GM12872 (cell line): ENCODE results near the gene HDAC10.
A peak's percentile ranks its signal among the peaks of the same experiment; 100 is the strongest.

Experiments
- TF ChIP-seq, protein P1 (sequence below): IDR thresholded peaks from 3 replicates; pipeline ENCODE4 v1.5.1; 2011; ENCODE audit warnings: low read depth, mild to moderate bottlenecking, low read length, moderate library complexity; ENCODE audit not compliant: insufficient read depth

Gene HDAC10

DNA sequence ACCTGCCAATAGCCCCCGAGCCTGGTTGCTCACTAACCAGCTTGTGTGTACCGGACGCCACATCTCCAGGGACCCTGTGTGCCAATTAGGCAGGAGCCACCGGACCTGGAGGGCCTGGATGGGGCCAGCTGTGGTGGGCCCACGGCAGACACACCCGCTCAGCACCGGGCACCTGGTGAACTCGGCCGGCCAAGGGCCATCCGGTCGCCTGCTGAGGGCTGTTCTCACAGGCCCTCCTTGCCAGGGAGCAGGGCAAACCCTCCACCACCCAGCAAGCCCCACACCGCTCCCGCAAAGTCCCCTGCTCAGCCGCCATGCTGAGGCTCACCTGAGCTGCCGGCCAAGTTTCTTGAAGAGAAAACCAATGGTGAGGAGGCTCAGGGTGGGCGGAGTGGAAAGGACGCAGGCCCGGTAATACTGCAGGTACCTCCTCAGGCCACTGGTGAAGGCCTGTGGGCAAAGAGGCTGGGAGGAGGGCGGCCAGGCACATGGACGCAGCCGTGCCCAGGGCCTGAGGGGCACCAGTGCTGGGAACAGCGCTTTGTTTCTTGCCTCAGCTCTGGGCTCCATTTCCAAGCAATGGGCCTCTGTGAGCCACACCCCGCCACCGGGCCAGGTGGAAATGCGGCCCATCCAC lies 23.4 kb downstream of the HDAC10 start:
- TF ChIP-seq, protein P1, sequence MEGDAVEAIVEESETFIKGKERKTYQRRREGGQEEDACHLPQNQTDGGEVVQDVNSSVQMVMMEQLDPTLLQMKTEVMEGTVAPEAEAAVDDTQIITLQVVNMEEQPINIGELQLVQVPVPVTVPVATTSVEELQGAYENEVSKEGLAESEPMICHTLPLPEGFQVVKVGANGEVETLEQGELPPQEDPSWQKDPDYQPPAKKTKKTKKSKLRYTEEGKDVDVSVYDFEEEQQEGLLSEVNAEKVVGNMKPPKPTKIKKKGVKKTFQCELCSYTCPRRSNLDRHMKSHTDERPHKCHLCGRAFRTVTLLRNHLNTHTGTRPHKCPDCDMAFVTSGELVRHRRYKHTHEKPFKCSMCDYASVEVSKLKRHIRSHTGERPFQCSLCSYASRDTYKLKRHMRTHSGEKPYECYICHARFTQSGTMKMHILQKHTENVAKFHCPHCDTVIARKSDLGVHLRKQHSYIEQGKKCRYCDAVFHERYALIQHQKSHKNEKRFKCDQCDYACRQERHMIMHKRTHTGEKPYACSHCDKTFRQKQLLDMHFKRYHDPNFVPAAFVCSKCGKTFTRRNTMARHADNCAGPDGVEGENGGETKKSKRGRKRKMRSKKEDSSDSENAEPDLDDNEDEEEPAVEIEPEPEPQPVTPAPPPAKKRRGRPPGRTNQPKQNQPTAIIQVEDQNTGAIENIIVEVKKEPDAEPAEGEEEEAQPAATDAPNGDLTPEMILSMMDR = no peak

DNA sequence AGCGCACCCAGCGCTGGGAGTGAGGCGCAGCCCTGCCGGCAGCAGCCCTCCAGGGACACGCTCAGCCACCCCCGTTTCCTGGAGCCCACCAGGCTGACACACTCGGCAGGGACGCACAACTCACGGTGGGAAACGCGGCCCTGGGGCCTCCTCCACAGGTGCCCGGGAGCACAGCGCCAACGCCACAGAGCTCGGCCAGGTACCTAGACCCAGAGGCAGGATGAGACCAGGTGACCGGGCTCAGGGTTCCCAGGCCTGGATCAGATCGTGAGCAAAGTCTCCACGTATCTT lies 24.2 kb downstream of the HDAC10 start:
- TF ChIP-seq, protein P1 = no peak

DNA sequence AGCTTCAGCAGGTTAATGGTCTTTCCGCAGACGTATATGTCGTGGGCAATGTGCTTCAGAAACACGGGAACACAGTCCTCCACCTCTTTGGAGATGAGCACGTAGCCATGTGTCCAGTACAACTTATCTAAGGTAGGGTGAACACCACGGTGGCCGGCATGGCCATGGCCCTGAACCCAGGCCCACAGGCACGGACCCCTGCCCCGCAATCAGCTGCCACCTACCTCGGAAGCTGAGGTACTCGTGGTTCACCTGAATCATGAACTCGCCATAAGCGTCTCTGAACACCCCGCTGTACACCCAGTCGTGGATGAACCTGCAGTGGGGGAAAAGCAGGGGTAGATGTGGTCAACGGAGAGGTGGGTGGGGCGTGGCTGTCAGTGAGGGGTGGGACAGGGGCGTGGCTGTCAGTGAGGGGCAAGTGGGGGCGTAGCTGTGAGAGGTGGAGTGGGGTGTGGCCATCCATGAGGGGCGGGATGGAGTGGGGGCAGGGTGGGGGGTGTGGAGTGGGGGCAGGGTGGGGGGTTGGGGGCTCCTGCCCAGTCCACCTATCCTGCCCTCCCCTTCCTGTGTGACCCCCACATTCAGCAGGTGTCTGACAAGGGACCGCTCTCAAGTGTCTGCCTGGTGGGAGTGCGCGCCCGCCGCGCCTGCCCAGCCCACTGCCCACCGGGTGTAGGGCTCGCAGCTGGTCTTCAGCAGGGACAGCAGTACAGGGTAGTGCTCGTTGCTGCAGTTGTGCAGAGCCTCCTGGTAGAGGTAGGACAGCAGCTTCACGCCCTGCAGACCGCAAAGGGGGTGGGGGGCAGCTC lies 24.8 kb downstream of the HDAC10 start:
- TF ChIP-seq, protein P1 = no peak

DNA sequence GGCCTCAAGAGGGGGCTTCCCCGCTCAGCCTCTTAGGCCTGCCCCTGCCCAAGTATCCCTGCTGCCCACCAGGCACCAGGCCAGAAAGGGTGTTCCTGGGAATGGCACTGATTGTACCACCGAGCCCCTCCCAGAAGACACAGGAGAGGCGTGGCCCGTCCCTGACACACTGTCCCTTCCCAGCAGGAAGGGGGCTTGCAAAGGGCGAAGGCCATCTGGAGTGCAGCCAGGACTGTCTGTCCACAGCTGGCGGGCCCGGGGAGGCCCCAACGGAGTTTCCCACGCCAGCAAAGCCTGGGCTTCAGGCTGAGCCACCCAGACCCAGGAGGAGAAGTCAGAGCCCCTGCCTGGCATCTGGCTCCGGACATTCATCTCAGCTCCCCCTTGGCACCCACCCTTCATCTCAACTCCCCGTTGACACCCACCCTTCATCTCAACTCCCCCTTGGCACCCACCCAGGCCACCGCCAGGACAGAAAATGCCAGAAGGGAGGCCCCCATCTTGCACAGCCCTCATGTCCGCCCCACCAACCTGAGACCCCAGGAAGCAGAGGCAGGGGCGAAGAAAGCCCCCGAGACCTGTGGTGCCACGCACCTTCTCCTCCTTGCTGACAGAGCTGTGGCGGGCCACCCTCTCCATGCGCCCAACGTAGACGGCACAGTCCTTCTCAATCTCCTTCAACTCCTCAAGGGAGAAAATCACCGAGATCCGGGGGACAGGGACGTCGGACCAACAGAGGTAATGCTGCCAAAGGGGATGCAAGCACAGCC lies 25.7 kb downstream of the HDAC10 start:
- TF ChIP-seq, protein P1 = no peak

DNA sequence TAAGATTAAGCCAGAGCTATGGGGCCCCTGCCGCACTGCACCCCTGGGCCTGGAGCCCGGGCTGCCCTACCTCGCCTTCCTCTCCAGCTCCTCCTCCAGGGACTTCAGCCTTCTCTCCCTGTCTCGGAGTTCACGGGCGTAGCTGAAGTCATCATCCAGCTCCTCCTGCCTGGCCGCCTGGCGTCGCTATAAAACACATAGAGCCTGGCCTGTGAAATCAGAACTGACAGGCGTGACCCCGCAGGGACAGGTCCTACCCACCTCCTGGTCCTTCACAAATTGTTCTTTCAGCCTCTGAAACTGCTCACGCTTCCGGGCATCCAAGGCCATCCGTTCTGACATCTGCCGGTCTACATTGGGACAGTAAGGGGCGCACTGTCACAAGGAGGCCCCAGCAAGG lies 27.0 kb downstream of the HDAC10 start:
- TF ChIP-seq, protein P1 = no peak

DNA sequence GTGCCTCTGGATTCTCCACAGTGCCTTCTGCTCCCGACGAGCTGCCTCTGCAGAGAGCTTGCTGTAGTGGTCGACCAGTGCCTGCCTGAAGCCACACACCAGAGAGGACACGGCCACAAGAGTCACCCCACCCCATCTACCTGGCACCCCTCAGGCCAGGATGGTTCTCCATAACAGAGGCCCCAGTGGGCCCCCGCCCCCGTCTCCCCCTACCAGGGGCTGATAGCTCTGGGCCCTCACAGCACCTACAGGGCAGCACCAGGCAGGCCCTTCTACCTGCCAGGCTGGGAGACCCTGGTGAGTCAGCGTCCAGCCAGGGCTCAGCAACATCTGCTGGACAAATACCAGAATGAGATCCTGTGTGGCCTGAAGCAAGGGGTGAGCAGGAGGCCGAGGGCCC lies 28.6 kb downstream of the HDAC10 start:
- TF ChIP-seq, protein P1 = no peak

DNA sequence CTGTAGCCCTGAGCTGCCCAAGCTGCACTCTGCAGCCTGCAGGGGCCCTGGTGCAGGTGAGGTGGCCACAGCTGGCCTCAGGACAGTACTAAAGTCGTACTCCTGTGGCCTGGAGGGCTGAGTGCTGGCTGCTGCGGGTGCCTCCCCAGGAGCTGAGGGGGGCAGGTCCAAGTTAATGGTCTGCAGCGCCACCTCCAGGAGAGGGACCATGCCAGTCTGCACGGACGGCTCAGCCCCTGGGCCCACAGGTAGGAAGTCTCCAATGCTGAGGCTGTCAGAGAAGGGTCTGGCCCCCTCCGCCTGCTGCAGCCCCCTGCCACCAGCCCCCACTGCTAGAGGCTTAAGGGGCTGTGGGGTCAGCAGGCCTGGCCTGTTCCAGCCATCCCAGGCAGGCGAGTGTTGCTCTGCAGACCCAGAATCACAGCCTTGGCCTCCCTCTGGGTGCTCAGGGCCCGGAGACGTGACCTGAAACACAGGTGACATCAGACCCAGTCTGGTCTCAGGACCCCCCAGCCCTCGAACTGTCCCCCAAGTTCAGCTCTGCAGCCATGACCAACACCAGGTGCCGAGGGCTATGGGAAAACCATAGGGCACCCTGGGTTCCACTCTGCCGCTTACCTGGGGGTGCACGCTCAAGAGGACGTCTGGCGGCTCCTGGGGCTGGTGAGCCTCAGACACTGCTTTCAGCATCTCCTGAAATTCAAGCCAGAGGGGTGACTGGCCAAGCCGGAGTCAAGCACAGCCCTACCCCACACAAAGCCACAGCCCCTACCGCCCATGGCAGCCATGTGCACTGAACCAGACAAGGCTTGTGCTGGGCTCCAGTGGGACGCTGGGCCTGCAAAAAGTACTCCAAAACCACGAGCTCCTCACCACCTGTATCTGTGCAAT lies 29.4 kb downstream of the HDAC10 start:
- TF ChIP-seq, protein P1 = 0 out of 3 replicates have a peak, but pooled peaks have one; percentile 6
